ENCODE data around the gene HOXC6. TPM values are rescaled to one million over a fixed set of nuclear protein-coding genes. Genes with fewer than 3 reads are reported as not detected.

The HOXC6 gene
- total and polyA plus RNA-seq, 2 of the 8 experiments (the other 6 are each of a cell fraction or from before 2014, with no cell fraction given), result not detected

DNA sequence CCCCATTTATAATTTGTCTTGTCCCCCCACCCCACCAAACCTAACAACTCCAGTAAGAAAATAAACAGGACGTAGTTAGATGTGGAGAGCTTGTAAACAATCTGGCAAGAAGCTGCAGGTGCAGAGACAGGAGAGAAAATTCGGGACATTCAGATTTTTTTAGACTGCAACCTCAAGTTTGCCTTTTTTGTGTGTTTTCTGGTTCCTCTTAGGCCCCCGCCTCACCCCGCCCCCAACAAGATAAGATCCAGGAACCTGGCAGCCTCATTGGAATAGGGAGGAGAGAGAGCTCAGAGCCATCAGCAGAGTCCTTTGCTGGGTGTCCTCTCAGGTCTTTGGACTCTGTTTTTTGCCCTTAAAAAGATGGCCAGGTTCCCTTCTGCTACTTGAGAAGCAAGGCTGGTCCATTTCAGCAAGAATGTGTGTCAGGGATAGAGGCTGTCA lies 40.4 kb upstream of the HOXC6 start:
- H3K23ac ChIP-seq (ENCODE audit: insufficient read length), result no peak overlapping the region
- peaks cover 0 to 10% (median 0%) of the 10 kb centered on the region in 4 experiments; a peak in 1 of 8 replicates for H3K36me3 ChIP-seq (ENCODE audit: control insufficient read depth in 2 of 4, insufficient read depth in 4 of 4, low read length in 3 of 4)
- POLR2A ChIA-PET (ENCODE audit: partially characterized antibody), result interaction anchor here (1.3 to 1.4 kb wide), 2 partner anchors 15 to 16 kb away, joined by 3 to 4 read pairs; partner anchors contain the start of gene HOXC11
- H3K4ac ChIP-seq (replicated peaks; ENCODE audit: insufficient read length, low read depth, low read length), result no peak overlapping the region
- peaks cover 93 to 99% (median 97%) of the 10 kb centered on the region in 4 experiments for H3K27me3 ChIP-seq (replicated peaks in 1 of 4; ENCODE audit: control insufficient read depth in 3 of 4, extremely low read depth in 1 of 4, insufficient read depth in 3 of 4, low read length in 3 of 4)
- no peak overlapping the region for H4K8ac ChIP-seq (ENCODE audit: extremely low read depth, insufficient read depth, low read length)
- H2BK12ac ChIP-seq (ENCODE audit: low read depth, low read length), result no peak overlapping the region
- no peaks in the 10 kb centered on the region for H3K79me1 ChIP-seq (ENCODE audit: low read depth, low read length)
- no peak overlapping the region for H3K18ac ChIP-seq (ENCODE audit: extremely low read depth, low read length)
- peaks cover 0 to 6% (median 3%) of the 10 kb centered on the region in 4 experiments; a peak in 3 of 7 replicates for H3K4me1 ChIP-seq (replicated peaks in 1 of 4; ENCODE audit: control insufficient read depth in 3 of 4, insufficient read depth in 4 of 4, low read length in 3 of 4)
- H2AK5ac ChIP-seq (ENCODE audit: low read depth, low read length), result no peak overlapping the region
- no peak overlapping the region for H2BK15ac ChIP-seq (ENCODE audit: low read length)
- no peak overlapping the region for H3K56ac ChIP-seq (replicated peaks; ENCODE audit: insufficient read length, low read depth, low read length)
- no peak overlapping the region for H3K4me3 ChIP-seq (ENCODE audit: extremely low read depth in 1 of 4, insufficient read depth in 2 of 4, low read depth in 3 of 4, low read length in 4 of 4)
- no peak overlapping the region for H3K14ac ChIP-seq (ENCODE audit: insufficient read length)
- no peak overlapping the region for H3K4me2 ChIP-seq (ENCODE audit: insufficient read depth in 1 of 2, low read depth in 2 of 2, low read length in 2 of 2)
- TF ChIP-seq PHF8 (conservative IDR thresholded peaks at IDR 0.05; ENCODE audit: low read depth, low read length) (no peak), CBX8 (IDR thresholded peaks at IDR 0.05; ENCODE audit: borderline replicate concordance, low read depth, low read length) (0 out of 2 replicates have a peak, but pooled peaks have one; percentile 14), YY1 (IDR thresholded peaks at IDR 0.05; ENCODE audit: low read depth, low read length) (no peak), POLR2A (IDR thresholded peaks at IDR 0.05; ENCODE audit: control extremely low read depth in 1 of 2, low read depth in 2 of 2, low read length in 2 of 2) (no peak)
- TF ChIP-seq, protein P1, sequence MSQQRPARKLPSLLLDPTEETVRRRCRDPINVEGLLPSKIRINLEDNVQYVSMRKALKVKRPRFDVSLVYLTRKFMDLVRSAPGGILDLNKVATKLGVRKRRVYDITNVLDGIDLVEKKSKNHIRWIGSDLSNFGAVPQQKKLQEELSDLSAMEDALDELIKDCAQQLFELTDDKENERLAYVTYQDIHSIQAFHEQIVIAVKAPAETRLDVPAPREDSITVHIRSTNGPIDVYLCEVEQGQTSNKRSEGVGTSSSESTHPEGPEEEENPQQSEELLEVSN (IDR thresholded peaks at IDR 0.05), result no peak
- no peak overlapping the region for H4K5ac ChIP-seq (ENCODE audit: insufficient read length, low read depth, low read length)
- H3K9me3 ChIP-seq (ENCODE audit: insufficient read depth in 2 of 2, low read depth in 1 of 2, low read length in 1 of 2), result peaks cover 0 to 9% of the 10 kb centered on the region in 2 experiments; a peak in 1 of 4 replicates
- H3K9ac ChIP-seq (replicated peaks in 1 of 4; ENCODE audit: extremely low read depth in 1 of 4, low read depth in 3 of 4, low read length in 3 of 4), result no peak overlapping the region
- no peak overlapping the region for H2BK5ac ChIP-seq (ENCODE audit: low read depth, low read length)
- no peak overlapping the region for H4K91ac ChIP-seq (replicated peaks; ENCODE audit: insufficient read length, low read length)
- DNase-seq (ENCODE audit: low read depth in 1 of 2, low spot score in 2 of 2) (no peak), FAIRE-seq (no peak)
- H2BK120ac ChIP-seq (replicated peaks; ENCODE audit: low read depth, low read length), result no peak overlapping the region
- H2BK20ac ChIP-seq (ENCODE audit: low read length), result no peak overlapping the region
- H4K20me1 ChIP-seq (replicated peaks in 1 of 2; ENCODE audit: control insufficient read depth in 1 of 2, insufficient read depth in 2 of 2, low read length in 2 of 2), result peaks cover 18 to 37% of the 10 kb centered on the region in 2 experiments
- H3K27ac ChIP-seq (ENCODE audit: low read depth, low read length), result no peak overlapping the region
- no peaks in the 10 kb centered on the region for H3K23me2 ChIP-seq (ENCODE audit: low read depth, low read length)
- H3K79me2 ChIP-seq (ENCODE audit: control insufficient read depth in 1 of 2, insufficient read depth in 2 of 2, low read length in 2 of 2), result no peaks in the 10 kb centered on the region
- WGBS, 2 experiments (ENCODE audit: extremely low coverage in 1 of 2, insufficient coverage in 1 of 2, insufficient read length in 1 of 2, insufficient replicate concordance in 2 of 2, low coverage in 1 of 2, low lambda C conversion rate in 2 of 2, missing lambda C conversion rate in 1 of 2), result 32% methylated on average over 4 of the region's 4 CpGs; no CpG with 5 or more reads in 1 of the 2 experiments
- no peak overlapping the region for H2AFZ ChIP-seq (ENCODE audit: low read length)
- CTCF ChIA-PET (ENCODE audit: partially characterized antibody), result interaction anchor here (0.7 to 5.8 kb wide), 28 partner anchors 9 to 286 kb away, joined by 3 to 91 read pairs (median 4); partner anchors contain the start of genes HOXC11, HOXC12, HOXC13 and HOXC5

Data from H1 (cell line).